HEK293 (cell line): ENCODE results near the gene KBTBD13.
A peak's percentile ranks its signal among the peaks of the same experiment; 100 is the strongest.

ENCODE experiments used
- CTCF ChIA-PET: fragments of 350-600 bp; formaldehyde crosslinking; extraction: SDS; loops from one replicate; lab custom pipeline; 2021; ENCODE audit warnings: antibody characterized with exemption; lab: Yijun Ruan, JAX
- POLR2A ChIA-PET: fragments of 300-600 bp; formaldehyde crosslinking; extraction: SDS; loops from one replicate; lab custom pipeline; 2020; ENCODE audit warnings: antibody characterized with exemption, inconsistent platforms; lab: Yijun Ruan, JAX
- H3K27ac ChIP-seq: fragments of 200-500 bp; sonication (Bioruptor generic); 2 replicates; pipeline ENCODE4 v1.5.1; 2014; ENCODE audit warnings: low read depth, low read length, control low read depth, inconsistent platforms; ENCODE audit errors: extremely low read depth
- H3K36me3 ChIP-seq, 2 experiments: fragments of 200-500 bp in 1 of 2; sonication (Bioruptor generic) in 1 of 2; 1 replicate in 1 of 2; 2 replicates in 1 of 2; pipeline ENCODE4 v1.5.1; 2014 to 2017; ENCODE audit warnings: inconsistent platforms in 2 of 2, low read length in 2 of 2; ENCODE audit not compliant: control insufficient read depth in 2 of 2, insufficient read depth in 1 of 2
- H3K4me1 ChIP-seq: fragments of 200-500 bp; sonication (Bioruptor generic); 2 replicates; pipeline ENCODE4 v1.5.1; 2014; ENCODE audit warnings: mild to moderate bottlenecking, low read length, inconsistent platforms; ENCODE audit not compliant: control insufficient read depth, insufficient read depth
- H3K4me3 ChIP-seq: 2 replicates; pipeline ENCODE4 v1.5.1; 2011; ENCODE audit warnings: low read depth, mild to moderate bottlenecking, control low read depth, low read length, moderate library complexity
- H3K9me3 ChIP-seq: fragments of 200-500 bp; sonication (Bioruptor generic); 2 replicates; pipeline ENCODE4 v1.5.1; 2014; ENCODE audit warnings: low read depth, low read length, inconsistent platforms; ENCODE audit not compliant: control insufficient read depth, insufficient read depth
- FEZF1 ChIP-seq: fragments of 450-650 bp; formaldehyde crosslinking; IDR thresholded peaks from 2 replicates; pipeline ENCODE4 v1.5.1; 2016; ENCODE audit warnings: missing biosample characterization, missing genetic modification characterization
- GLIS1 ChIP-seq: fragments of 450-650 bp; formaldehyde crosslinking; IDR thresholded peaks from 2 replicates; pipeline ENCODE4 v1.5.1; 2016; ENCODE audit warnings: missing biosample characterization, missing genetic modification characterization
- PRDM1 ChIP-seq: fragments of 450-650 bp; formaldehyde crosslinking; IDR thresholded peaks from 2 replicates; pipeline ENCODE4; 2016; ENCODE audit warnings: missing biosample characterization, missing genetic modification characterization
- PRDM6 ChIP-seq: fragments of 450-650 bp; formaldehyde crosslinking; IDR thresholded peaks from 2 replicates; pipeline ENCODE4 v1.5.1; 2017; ENCODE audit warnings: missing biosample characterization, missing genetic modification characterization
- ZBTB17 ChIP-seq: fragments of 450-650 bp; formaldehyde crosslinking; IDR thresholded peaks from 2 replicates; pipeline ENCODE4 v1.5.1; 2016; ENCODE audit warnings: missing biosample characterization, missing genetic modification characterization
- ZBTB21 ChIP-seq: fragments of 450-650 bp; formaldehyde crosslinking; IDR thresholded peaks from 2 replicates; pipeline ENCODE4 v1.5.1; 2017; ENCODE audit warnings: missing biosample characterization, missing genetic modification characterization
- ZIC2 ChIP-seq: fragments of 450-650 bp; formaldehyde crosslinking; IDR thresholded peaks from 2 replicates; pipeline ENCODE4 v1.5.1; 2016; ENCODE audit warnings: missing biosample characterization, missing genetic modification characterization
- ZNF146 ChIP-seq: fragments of 450-650 bp; formaldehyde crosslinking; IDR thresholded peaks from 2 replicates; pipeline ENCODE4 v1.5.1; 2016; ENCODE audit warnings: missing biosample characterization, missing genetic modification characterization
- ZNF16 ChIP-seq: fragments of 450-650 bp; formaldehyde crosslinking; IDR thresholded peaks from 2 replicates; pipeline ENCODE4 v1.5.1; 2016; ENCODE audit warnings: low read depth, missing biosample characterization, missing genetic modification characterization
- ZNF433 ChIP-seq: fragments of 450-650 bp; formaldehyde crosslinking; IDR thresholded peaks from 2 replicates; pipeline ENCODE4 v1.5.1; 2016; ENCODE audit warnings: missing biosample characterization, missing genetic modification characterization, low read depth
- ZNF510 ChIP-seq: fragments of 450-650 bp; formaldehyde crosslinking; IDR thresholded peaks from 2 replicates; pipeline ENCODE4 v1.5.1; 2018; ENCODE audit warnings: mild to moderate bottlenecking, missing genetic modification characterization, missing biosample characterization; ENCODE audit not compliant: insufficient replicate concordance
- ZNF518A ChIP-seq: fragments of 450-650 bp; formaldehyde crosslinking; conservative IDR thresholded peaks from 2 replicates; pipeline ENCODE4 v1.5.1; 2016; ENCODE audit warnings: low read depth, missing biosample characterization, missing genetic modification characterization
- ZNF544 ChIP-seq: fragments of 450-650 bp; formaldehyde crosslinking; IDR thresholded peaks from 2 replicates; pipeline ENCODE4 v1.5.0; 2017; ENCODE audit warnings: missing biosample characterization, missing genetic modification characterization
- ZNF561 ChIP-seq: fragments of 450-650 bp; IDR thresholded peaks from 2 replicates; pipeline ENCODE4 v1.5.1; 2018; ENCODE audit warnings: missing biosample characterization, missing genetic modification characterization, borderline replicate concordance
- ZNF707 ChIP-seq: fragments of 450-650 bp; formaldehyde crosslinking; IDR thresholded peaks from 2 replicates; pipeline ENCODE4 v1.5.1; 2016; ENCODE audit warnings: missing biosample characterization, missing genetic modification characterization
- ZNF843 ChIP-seq: fragments of 450-650 bp; formaldehyde crosslinking; IDR thresholded peaks from 2 replicates; pipeline ENCODE4 v1.5.1; 2016; ENCODE audit warnings: missing biosample characterization, missing genetic modification characterization
- ZSCAN16 ChIP-seq: fragments of 450-650 bp; formaldehyde crosslinking; IDR thresholded peaks from 2 replicates; pipeline ENCODE4 v1.5.1; 2016; ENCODE audit warnings: missing biosample characterization, missing genetic modification characterization

KBTBD13 gene

GRCh38 chr15:65110676-65111292 is 34.2 kb downstream of the KBTBD13 start:
- ChIA-PET CTCF (interaction anchor here (0.6 to 2.5 kb wide), 4 partner anchors 9 to 382 kb away, joined by 3 to 12 read pairs (median 4); no protein-coding TSS in a partner anchor), POLR2A (no interaction called here)
- Histone ChIP-seq H3K9me3 (no peaks in the 10 kb centered on the region), H3K27ac (no peak overlapping the region), H3K4me3 (no peak overlapping the region), H3K36me3 (peaks cover 5 to 24% of the 10 kb centered on the region in 2 experiments; a peak in 2 of 3 replicates), H3K4me1 (0 out of 2 replicates have a peak, but pooled peaks cover 2% of the 10 kb centered on the region)
- TF ChIP-seq GLIS1 (tag by site-specific recombination) (peak; percentile 35; the same call in 1 of the 2 replicates), PRDM1 (tag by site-specific recombination) (no peak), ZNF707 (no peak), ZNF16 (tag by site-specific recombination) (no peak), ZNF510 (no peak), ZNF518A (no peak), PRDM6 (tag by site-specific recombination) (no peak), ZNF433 (no peak), ZIC2 (tag by site-specific recombination) (peak; percentile 40; the same call in 1 of the 2 replicates), ZNF146 (tag by site-specific recombination) (no peak), ZBTB17 (tag by site-specific recombination) (peak; percentile 64), ZNF544 (tag by site-specific recombination) (no peak), ZBTB21 (tag by site-specific recombination) (no peak), ZNF561 (tag by site-specific recombination) (no peak), ZNF843 (tag by site-specific recombination) (no peak)

GRCh38 chr15:65115086-65115485 is 38.5 kb downstream of the KBTBD13 start, which contains the start of gene UBAP1L:
UBAP1L (minus strand) TSS chr15:65115200; CDS start chr15:65106215, 8,985 bp downstream.
- ChIA-PET POLR2A (interaction anchor here (1.1 to 1.3 kb wide), 2 partner anchors 19 to 70 kb away, joined by 3 read pairs; partner anchors contain the start of gene PDCD7), CTCF (interaction anchor here (0.7 to 1.5 kb wide), 3 partner anchors 10 to 60 kb away, joined by 3 to 8 read pairs (median 5); no protein-coding TSS in a partner anchor)
- TF ChIP-seq FEZF1 (peak; percentile 16; the same call in 1 of the 2 replicates), ZSCAN16 (tag by site-specific recombination) (no peak)

More at GRCh38 chr15:65115086-65115485, 38.5 kb downstream of the KBTBD13 start, which contains the start of gene UBAP1L:
- no peaks in the 10 kb centered on the region for H3K9me3 ChIP-seq
- peaks cover 15 to 52% of the 10 kb centered on the region in 2 experiments for H3K36me3 ChIP-seq
- no peak within 1 kb of the TSS for H3K27ac ChIP-seq
- no peak within 1 kb of the TSS for H3K4me3 ChIP-seq
- 0 out of 2 replicates have a peak, but pooled peaks cover 2% of the 10 kb centered on the region for H3K4me1 ChIP-seq
